HEK293T (cell line): Measurements from ENCODE around the gene S100A12.

Experiments used
- CTCF ChIA-PET: fragments of 350-600 bp; formaldehyde crosslinking; extraction: SDS; loops from one replicate; lab custom pipeline; 2021; ENCODE audit warnings: antibody characterized with exemption, inconsistent platforms; lab: Yijun Ruan, JAX
- POLR2A ChIA-PET: fragments of 350-600 bp; formaldehyde crosslinking; extraction: SDS; loops from one replicate; lab custom pipeline; 2020; ENCODE audit warnings: antibody characterized with exemption, inconsistent platforms; lab: Yijun Ruan, JAX
- DNase-seq: peaks from one replicate; pipeline ENCODE4 v3.0.0; 2012; ENCODE audit warnings: mixed read lengths; ENCODE audit errors: extremely low spot score
- ARNT ChIP-seq: fragments of 450-650 bp; IDR thresholded peaks from 2 replicates; pipeline ENCODE4 v1.6.1; 2017; ENCODE audit warnings: mild to moderate bottlenecking
- BHLHE40 ChIP-seq: fragments of 450-650 bp; IDR thresholded peaks from 2 replicates; pipeline ENCODE4 v1.6.1; 2016; ENCODE audit warnings: mild to moderate bottlenecking, moderate library complexity, borderline replicate concordance
- CTBP1 ChIP-seq: fragments of 450-650 bp; IDR thresholded peaks from 2 replicates; pipeline ENCODE4 v1.6.1; 2016; ENCODE audit warnings: borderline replicate concordance
- ELF4 ChIP-seq: fragments of 450-650 bp; IDR thresholded peaks from 2 replicates; pipeline ENCODE4 v1.6.1; 2017; ENCODE audit warnings: antibody characterized with exemption
- FOXA1 ChIP-seq: fragments of 450-650 bp; IDR thresholded peaks from 2 replicates; pipeline ENCODE4 v1.6.1; 2016; ENCODE audit warnings: mild to moderate bottlenecking
- FOXK2 ChIP-seq: fragments of 450-650 bp; IDR thresholded peaks from 2 replicates; pipeline ENCODE4 v1.6.1; 2016; ENCODE audit warnings: mild to moderate bottlenecking
- FOXM1 ChIP-seq: fragments of 450-650 bp; IDR thresholded peaks from 2 replicates; pipeline ENCODE4 v1.6.1; 2017; ENCODE audit warnings: mild to moderate bottlenecking, borderline replicate concordance
- HDGF ChIP-seq: fragments of 450-650 bp; IDR thresholded peaks from 2 replicates; pipeline ENCODE4 v1.6.1; 2017; ENCODE audit warnings: antibody characterized with exemption, borderline replicate concordance
- L3MBTL2 ChIP-seq: fragments of 450-650 bp; conservative IDR thresholded peaks from 2 replicates; pipeline ENCODE4 v1.6.1; 2016; ENCODE audit warnings: mild to moderate bottlenecking
- LEF1 ChIP-seq: fragments of 450-650 bp; IDR thresholded peaks from 2 replicates; pipeline ENCODE4 v1.6.1; 2017; ENCODE audit warnings: mild to moderate bottlenecking, borderline replicate concordance
- NFRKB ChIP-seq: fragments of 450-650 bp; IDR thresholded peaks from 2 replicates; pipeline ENCODE4 v1.6.1; 2016; ENCODE audit warnings: mild to moderate bottlenecking, moderate library complexity
- SP1 ChIP-seq: fragments of 450-650 bp; IDR thresholded peaks from 2 replicates; pipeline ENCODE4 v1.6.1; 2017
- SUZ12 ChIP-seq: fragments of 450-650 bp; IDR thresholded peaks from 2 replicates; pipeline ENCODE4 v1.6.1; 2016; ENCODE audit warnings: mild to moderate bottlenecking
- TARDBP ChIP-seq: fragments of 450-650 bp; IDR thresholded peaks from 2 replicates; pipeline ENCODE4 v1.6.1; 2016
- ZNF384 ChIP-seq: fragments of 450-650 bp; IDR thresholded peaks from 2 replicates; pipeline ENCODE4 v1.6.1; 2016
- TF ChIP-seq, protein P1 (sequence below): fragments of 450-650 bp; IDR thresholded peaks from 2 replicates; pipeline ENCODE4 v1.6.1; 2016

The S100A12 gene

GRCh38 chr1:153384958-153385580 lies 9.6 kb upstream of the S100A12 start:
- DNase-seq: no peak
- CTCF ChIA-PET: interaction anchor here (0.6 to 1.3 kb wide), 2 partner anchors 31 to 520 kb away, joined by 3 to 4 read pairs; no protein-coding TSS in a partner anchor
- POLR2A ChIA-PET: no interaction called here
- TF ChIP-seq LEF1 (no peak), L3MBTL2 (no peak), SUZ12 (no peak), FOXM1 (no peak), FOXA1 (no peak), ARNT (no peak), CTBP1 (no peak), HDGF (no peak), SP1 (no peak), NFRKB (no peak), FOXK2 (no peak), TARDBP (no peak), ZNF384 (no peak)
- TF ChIP-seq, protein P1, sequence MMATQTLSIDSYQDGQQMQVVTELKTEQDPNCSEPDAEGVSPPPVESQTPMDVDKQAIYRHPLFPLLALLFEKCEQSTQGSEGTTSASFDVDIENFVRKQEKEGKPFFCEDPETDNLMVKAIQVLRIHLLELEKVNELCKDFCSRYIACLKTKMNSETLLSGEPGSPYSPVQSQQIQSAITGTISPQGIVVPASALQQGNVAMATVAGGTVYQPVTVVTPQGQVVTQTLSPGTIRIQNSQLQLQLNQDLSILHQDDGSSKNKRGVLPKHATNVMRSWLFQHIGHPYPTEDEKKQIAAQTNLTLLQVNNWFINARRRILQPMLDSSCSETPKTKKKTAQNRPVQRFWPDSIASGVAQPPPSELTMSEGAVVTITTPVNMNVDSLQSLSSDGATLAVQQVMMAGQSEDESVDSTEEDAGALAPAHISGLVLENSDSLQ: no peak

DNA sequence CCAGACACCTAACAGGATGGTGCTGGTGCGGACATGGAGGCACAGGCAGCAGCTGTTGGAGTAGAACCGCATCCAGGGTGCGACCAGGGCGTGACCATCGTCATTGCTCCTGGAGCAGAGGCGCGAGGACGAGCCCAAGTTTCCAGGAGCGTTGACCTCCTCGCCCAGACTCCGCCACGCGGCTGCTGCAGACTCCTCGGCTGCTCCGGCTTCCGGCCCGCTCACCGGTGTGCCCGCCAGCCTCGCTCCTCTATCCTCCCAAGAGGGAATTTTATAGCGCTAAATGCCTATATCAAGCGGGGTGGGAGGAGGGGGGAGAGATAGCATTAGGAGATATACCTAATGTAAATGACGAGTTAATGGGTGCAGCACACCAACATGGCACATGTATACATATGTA lies 5.3 kb upstream of the S100A12 start:
- TF ChIP-seq HDGF (no peak), TARDBP (no peak), FOXK2 (no peak)
- DNase-seq: no peak
- CTCF ChIA-PET: no interaction called here
- POLR2A ChIA-PET: no interaction called here

- no peak for TF ChIP-seq CTBP1
- TF ChIP-seq FOXA1: no peak
- no peak for TF ChIP-seq FOXM1
- TF ChIP-seq L3MBTL2: no peak
- no peak for TF ChIP-seq HDGF
- no peak for TF ChIP-seq SP1
- TF ChIP-seq, protein P1: no peak
- no peak for TF ChIP-seq ELF4
- no peak for TF ChIP-seq TARDBP
- TF ChIP-seq BHLHE40: no peak
- no peak for TF ChIP-seq ZNF384
- DNase-seq: no peak
- POLR2A ChIA-PET: no interaction called here
- CTCF ChIA-PET: no interaction called here
These were observed 4.2 kb upstream of the S100A12 start for GRCh38 chr1:153379591-153379990.

DNA sequence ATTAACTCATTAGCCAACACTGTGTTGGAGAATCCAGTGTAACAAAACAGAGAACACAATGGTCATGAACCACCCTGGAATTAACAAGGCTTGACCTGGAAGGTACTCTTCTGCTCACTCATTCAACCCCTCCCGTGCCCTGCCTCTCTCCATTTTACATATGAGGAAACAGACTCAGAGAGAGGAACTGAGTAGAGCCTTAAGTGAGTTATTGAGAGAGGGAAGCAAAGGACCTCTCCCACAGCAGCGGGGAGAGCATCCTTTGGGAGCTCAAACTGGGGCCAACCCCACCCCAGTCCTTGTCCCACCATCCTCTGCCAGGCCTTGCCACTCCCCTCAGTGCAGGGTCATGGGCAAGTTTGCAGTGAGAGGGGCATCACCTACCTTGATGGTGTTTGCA lies 1.4 kb downstream of the S100A12 start:
- POLR2A ChIA-PET: no interaction called here
- no peak for TF ChIP-seq L3MBTL2
- TF ChIP-seq ELF4: no peak
- no peak for TF ChIP-seq LEF1
- TF ChIP-seq TARDBP: no peak
- TF ChIP-seq FOXM1: no peak
- TF ChIP-seq FOXA1: no peak
- no peak for DNase-seq

DNA sequence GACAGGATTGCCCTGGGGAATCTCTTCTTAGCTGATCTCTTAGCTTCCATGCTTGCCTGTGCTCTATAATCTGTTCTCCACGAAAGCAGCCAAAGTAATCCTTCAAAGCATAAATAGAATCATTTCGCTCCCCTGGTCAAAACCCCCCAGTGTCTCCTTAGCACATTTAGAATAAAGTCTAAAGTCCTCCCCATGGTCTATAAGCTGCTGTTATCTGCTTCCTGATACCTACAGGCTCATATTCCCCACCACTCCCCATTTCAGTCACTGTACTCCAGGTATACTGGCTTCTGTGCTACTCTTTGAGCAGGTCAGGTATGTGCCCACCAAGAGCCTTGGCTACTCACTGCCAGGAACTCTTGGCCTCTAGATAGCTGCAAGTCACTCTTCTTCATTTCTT lies 2.9 kb downstream of the S100A12 start:
- POLR2A ChIA-PET: no interaction called here

More for the DNA sequence above, 1.4 kb downstream of the S100A12 start:
- CTCF ChIA-PET: no interaction called here

GRCh38 chr1:153371231-153371630 lies 4.2 kb downstream of the S100A12 start:
- CTCF ChIA-PET: no interaction called here

More for the DNA sequence above, 2.9 kb downstream of the S100A12 start:
- CTCF ChIA-PET: no interaction called here
- DNase-seq: no peak
- TF ChIP-seq FOXM1 (no peak), SP1 (no peak), NFRKB (no peak), CTBP1 (no peak), FOXK2 (no peak)

More at GRCh38 chr1:153371231-153371630, 4.2 kb downstream of the S100A12 start:
- no peak for TF ChIP-seq CTBP1
- TF ChIP-seq SP1: no peak
- TF ChIP-seq FOXA1: no peak
- no peak for TF ChIP-seq BHLHE40
- no peak for TF ChIP-seq TARDBP
- TF ChIP-seq, protein P1: no peak
- TF ChIP-seq SUZ12: no peak
- DNase-seq: no peak
- POLR2A ChIA-PET: no interaction called here
